NCI-H2196 (cell line): ENCODE measurements around the gene LDLRAD4.
"Not testable (repeated sequence)": the region's sequence is repeated elsewhere in the genome, so short reads cannot be mapped to it uniquely, and the experiment has no call there.

ENCODE experiments used
- DNase-seq: peaks from one replicate; lab custom pipeline; 2025; ENCODE audit not compliant: unreplicated experiment; lab: John Stamatoyannopoulos, UW

LDLRAD4 gene

DNA sequence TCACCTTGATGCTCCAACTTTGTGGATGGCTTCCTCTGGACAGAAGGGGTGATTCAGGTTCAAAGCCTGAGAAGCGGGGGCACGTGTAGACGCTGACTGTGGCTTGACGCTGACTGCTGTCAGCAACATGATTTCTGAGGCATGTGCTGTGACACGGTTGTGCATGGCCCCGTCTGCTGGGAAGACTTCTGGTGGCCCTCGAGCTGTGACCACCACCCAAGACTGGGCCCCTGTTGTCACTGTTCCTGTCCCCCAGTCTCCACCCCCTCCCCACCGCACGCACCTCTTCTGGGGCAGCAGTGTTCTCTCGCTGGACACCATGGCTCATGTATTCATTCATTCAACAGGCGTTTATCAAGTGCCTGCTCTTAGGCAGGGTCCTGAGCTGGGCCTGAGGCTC, 262.8 kb downstream of the LDLRAD4 start:
- no peak for DNase-seq

DNA sequence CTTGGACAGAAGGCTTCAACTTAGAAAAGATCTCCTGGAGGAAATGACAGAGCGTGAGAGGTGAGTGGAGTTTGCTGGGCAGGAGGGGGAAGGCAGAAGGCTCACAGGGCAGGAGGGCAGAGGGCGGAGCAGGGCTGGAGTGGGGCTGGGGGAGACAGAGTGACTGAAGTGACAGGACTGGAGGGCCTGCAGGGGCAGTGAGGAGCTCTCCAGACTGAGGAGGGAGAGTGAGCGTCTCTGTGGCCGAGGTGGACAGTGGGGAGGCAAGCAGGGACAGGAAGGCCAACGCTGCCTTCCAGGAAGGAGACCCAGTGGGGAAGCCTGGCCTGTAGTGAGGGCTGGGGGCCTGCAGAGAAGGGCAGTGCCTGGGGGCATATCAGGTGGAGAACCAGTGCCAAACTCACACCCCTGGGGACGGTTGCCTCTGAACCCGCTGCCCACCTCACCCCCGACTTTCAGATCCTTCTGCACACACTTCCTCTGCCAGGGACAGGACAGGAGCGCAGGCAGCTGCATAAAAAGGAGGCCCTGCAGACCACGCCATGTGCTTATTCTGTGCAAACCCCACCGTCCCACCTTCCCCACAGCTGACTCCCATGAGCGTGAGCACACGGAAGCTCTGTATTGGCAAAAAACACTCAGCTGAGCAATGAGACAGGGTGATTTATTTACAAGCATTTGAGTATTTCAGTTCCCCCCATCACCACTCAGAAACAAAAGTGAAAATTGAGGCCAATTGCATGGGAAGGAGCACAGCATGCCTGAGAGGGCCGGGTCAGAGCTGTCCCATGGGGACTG, 263.5 kb downstream of the LDLRAD4 start:
- DNase-seq: no peak

DNA sequence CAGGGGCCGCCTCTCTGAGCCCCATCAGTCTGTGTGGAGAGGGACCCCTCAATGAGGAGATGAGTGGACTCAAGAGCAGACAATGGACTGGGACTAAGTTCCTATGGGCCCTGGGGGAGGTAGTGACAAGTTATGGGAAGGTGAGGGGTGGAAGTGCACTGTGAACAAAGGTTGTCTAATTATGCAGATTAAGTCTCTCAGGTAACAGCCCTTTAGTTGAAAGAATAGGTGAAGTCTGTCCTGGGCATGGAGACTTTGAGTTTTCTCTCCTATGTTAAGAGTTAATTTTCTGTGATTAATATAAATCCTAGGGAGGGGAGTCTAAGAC, 264.0 kb downstream of the LDLRAD4 start:
- no peak for DNase-seq

DNA sequence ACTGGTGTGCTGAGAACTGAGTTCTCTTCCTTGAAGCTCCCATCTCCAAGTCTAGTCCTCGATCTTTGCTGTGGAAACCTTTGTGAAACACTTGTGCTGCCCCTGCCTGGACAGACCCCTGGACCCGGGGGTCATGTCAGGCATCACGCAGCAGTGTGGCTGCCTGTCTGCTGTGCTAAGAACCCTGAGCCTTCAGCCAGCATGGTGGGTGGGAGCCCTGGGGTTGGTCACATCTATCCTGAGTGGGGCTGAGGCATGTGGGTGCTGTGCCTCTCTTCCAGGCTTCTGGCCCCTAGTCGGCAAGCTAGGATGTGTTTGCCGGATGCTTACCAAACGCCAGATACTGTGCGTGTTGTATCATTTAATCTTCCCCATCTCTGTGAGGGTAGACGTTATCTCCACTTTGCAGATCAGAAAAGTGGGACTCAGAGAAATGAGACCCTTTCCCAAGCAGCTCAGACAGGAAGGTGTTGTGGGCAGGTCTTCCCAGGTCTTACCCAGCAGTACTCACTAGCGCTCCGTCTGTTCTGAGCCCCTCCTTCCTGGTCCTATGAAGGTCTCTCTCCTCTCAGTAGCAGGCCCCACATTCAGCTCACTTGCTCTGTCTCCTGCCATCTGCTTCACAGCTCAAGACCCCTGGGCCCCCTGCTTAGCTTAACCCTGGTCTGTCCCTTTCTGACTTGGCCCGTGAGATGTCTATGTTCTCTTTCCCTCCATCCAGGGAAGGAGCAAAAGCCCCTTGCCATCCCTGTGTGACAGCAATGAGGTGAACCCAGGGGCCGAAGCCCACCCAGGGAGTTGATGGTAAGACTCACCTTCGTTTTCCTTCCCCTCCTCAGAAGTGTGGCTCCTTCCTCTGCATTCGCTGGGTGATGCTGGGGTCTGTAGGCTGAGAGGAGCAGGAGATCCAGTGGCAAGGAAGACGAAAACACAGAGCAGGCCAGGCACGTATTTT, 265.0 kb downstream of the LDLRAD4 start:
- DNase-seq: no peak

DNA sequence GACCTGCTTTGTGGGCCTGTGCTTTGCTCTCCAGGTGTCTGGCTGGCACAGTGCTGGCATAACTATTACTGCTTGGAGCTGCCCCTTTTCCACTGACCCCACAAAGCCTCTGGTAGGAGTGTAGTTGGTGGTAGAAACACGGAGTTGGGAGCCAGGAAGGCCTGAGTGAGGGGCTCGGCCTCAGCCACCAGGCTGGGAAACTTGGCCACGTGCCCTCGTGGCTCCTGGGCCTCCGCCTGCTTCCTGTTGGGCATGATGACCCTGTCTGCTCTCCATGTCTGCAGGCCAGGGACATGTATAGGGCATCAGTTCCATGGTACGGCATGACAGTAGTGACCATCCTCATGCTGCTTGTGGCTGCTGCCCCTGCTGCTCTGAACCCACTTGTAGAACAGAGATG, 266.6 kb downstream of the LDLRAD4 start:
- no peak for DNase-seq

DNA sequence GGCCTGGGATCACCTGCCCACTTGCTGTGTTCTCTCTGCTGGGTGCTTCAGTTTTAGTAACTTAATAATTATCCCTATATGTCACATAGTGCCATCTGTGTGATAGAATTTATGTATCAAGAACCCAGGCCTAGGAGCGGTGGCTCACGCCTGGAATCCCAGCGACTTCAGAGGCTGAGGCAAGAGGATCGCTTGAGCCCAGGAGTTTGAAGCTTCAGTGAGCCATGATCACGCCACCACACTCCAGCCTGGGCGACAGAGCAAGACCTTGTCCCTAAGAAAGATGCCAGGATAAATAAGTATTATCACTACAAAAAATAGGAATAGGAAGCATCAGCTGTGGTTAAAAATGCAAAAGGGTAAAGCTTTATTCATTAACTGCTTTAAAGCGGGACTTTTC, 267.0 kb downstream of the LDLRAD4 start:
- DNase-seq: no peak

DNA sequence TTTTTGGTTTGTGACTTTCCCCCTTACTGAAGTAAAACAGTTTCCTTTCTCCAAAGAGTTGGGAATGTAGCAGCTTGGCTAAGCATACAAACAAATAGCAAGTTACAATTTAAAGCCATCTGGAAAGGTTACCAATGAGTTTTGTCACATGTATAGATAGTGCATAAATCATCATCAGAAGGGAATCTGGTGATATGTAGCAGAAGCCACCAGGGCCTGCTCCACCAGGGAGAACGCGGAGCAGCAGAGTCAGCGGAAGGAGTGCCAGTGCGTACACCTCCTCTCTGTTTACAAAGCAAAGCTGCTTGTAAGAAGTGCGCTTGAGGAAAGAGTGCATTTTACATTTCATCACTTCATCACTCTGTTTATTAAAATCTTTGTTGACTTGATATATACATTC, 267.7 kb downstream of the LDLRAD4 start:
- DNase-seq: no peak

DNA sequence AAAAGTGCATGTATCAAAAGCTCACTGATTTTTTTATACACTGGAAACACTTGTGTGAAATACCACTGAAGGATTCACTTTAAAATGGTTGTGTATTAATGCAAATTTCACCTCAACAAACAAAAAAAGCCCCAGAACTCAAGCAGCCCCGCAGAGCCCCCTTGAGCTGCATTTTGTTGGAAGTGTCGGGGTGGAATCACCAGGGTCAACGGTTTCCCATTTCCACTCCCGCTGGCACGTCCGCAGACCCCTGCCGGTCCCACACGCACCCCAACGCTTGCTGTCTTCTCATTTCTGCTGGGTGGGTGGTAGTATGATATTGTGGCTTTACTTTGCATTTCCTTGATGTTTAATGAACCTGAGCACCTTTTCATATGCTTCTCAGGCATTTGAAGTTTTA, 268.1 kb downstream of the LDLRAD4 start:
- no peak for DNase-seq

DNA sequence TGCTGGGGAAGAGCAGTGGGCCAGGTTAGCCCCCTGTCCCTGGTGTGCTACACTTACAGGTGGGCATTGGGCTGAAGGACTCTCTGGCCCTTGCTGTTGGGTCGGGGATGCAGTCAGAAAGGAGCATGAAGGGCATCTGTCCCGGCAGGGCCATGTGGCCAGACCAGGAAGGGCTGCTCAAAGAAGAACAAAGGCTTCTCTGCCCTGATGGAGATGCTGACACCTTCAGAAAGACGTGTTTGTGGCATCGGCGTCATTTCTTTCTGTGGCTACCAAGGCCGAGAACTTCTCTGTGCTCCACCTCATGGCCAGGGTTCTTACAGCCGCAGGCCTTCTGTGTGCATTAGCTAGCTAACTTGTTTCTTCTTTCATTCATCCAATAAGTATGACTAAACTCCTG, 268.7 kb downstream of the LDLRAD4 start:
- DNase-seq: no peak

DNA sequence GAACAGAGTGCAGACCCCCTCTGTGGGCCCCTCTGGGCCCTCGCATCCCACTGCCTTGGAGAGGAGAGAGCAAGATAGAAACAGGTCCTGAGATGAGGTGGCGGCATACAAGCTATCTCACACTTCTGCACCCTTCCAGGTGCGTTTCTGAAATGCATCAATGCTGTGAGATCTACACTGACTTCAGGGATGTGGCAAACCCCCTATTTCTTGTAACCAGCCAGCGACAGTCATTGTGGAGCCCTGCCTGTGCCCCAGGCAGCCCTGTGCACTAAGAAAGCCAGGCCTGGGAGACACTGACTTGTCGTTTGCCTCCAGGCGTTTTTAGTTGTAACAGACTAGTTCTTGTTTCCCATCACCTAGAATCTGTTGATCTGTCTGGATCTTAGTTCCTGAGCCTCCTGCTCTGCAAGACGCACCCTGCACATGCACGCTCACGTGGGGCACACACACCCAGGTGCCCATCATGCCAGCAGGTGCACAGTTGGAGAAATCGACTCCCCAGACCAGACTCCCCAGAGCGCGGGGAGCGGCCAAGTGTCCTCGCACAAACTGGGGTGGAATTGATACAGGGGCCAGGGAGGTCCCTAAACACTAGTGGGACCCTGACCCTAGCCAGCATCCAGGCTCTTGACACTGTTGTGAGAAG, 269.8 kb downstream of the LDLRAD4 start:
- DNase-seq: no peak

DNA sequence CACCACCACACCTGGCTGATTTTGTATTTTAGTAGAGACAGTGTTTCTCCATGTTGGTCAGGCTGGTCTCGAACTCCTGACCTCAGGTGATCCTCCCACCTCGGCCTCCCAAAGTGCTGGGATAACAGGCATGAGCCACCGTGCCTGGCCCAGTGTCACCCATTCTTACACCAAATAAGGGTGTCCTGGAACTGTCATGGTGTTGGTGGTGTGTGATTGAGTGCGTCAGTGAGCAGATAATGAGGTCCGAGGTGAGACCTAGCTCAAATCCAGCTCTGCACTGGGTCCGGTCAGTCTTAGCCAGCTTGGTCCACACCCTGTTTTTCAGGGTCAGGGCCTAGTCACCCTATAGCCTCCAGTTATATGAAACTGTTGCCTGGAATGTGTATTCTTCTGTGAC, 270.7 kb downstream of the LDLRAD4 start:
- not testable (repeated sequence) for DNase-seq

DNA sequence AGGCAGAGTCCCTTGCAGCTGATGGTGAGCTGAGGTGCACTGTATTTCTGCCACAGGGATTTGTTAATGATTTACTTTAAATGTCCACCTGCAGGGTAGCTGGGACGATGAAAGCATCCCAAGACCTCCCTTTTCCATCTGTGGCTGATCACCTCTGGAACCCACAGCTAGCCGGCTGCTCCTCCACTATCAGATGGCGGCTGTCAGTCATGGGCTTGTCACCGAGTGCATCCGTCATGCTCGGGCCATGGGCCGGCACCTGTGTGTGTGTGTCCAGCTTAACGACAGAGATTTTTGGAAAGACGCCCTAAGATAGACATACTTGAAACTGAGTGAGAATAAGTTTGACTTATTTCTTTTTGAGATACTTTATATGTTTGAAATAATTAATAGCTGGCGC, 272.6 kb downstream of the LDLRAD4 start:
- DNase-seq: no peak

DNA sequence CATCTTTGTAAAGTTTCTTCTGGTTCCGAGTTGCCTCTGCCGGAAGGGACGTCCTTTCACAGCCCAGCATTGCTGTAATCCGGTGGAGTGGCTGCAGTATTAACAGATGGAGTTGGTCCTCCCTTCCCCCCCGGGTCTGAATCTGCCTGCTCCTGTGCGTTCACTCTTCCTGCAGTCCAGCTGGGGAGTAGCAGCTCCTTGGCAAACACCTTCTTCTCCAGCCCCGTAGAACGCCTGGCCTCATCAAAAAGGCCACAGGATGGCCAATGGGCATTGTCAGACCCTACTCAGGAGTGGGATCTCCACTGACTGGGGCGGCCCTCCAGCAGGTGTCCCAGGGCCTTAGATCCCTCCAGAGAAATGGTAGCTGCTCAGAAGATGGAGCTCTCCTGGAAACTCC, 273.8 kb downstream of the LDLRAD4 start:
- no peak for DNase-seq

DNA sequence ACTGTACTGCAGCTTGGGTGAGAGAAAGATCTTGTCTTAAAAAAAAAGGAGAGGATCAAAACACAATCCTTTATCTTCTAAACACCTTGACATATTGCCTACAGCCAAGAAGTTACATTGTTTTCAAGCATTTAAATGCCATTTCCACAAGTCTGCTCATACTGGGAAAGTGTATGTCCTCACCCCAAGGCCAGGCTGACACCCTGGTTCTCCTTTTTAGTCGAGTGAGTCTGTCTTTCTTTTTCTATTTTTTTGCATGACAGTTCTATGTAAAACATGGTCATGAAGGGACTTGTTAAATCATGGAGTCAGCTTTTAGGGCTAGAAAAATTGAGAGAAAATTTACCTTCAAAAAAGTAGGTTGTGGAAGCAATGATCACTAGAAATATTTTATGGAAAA, 274.5 kb downstream of the LDLRAD4 start:
- DNase-seq: no peak

DNA sequence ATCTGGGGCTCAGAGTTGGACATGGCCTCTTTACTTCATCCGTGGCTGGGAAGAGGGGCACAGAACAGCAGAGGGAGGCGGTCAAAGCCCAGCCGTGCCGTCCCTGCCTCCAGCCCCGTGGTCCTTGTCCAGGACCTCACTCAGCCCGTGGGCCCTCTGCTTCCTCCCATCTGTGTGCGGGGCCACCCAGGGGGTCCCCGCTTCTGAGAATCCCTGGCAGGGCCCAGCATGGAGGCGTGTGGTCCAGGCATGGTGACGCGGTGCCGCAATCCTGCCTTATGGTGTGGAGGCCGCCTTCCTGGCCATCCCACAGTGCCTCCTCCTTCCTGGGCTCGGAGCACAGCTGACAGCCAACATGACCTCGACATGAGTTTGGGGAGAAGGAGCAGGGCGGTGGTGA, 275.2 kb downstream of the LDLRAD4 start:
- DNase-seq: no peak

DNA sequence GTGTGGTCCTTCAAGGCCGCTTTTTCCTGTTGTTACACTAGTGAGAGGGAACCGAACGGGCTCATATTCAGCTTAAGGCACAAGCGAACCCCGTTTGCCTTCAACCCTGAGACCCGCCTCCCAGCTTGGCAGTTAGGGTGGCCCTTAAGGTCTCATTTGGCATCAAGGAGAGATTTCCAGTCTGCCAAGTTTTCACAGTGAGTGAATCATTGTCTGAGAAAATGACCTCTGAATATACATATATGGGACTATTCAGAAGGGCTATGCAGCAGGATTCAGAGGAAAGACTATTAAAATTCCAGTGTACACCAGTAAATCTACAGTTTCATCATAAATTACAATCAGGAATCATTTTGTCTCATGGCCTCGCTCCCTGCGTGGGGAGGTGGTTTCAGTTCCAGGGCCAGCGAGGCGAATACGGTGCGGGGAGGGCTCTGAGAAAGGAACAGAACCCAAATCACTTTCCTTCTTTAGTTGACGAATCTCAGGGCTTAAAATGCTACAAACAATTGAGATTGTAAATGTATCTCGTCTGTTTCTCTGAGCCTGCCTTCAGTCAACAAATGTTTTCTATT, 276.4 kb downstream of the LDLRAD4 start:
- no peak for DNase-seq

DNA sequence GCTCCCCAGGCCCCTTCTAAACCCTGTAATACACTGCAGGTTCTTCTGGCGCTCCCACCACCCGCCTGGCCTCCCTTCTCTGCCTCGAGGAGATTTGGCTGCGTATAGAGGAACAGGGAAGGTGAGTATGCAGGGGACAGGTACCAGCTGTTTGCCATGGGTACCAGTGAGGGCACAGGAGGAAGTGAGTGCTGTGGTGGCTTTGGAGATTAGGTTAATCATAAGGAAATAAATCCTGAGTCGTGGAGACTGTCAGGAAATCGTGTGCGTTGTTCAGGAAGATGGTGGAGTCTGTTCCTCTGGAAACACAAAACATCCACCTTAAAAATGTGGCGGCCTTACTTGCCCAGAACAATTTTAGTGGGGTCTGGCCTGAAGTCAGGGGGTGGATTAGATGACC, 277.4 kb downstream of the LDLRAD4 start:
- DNase-seq: no peak

DNA sequence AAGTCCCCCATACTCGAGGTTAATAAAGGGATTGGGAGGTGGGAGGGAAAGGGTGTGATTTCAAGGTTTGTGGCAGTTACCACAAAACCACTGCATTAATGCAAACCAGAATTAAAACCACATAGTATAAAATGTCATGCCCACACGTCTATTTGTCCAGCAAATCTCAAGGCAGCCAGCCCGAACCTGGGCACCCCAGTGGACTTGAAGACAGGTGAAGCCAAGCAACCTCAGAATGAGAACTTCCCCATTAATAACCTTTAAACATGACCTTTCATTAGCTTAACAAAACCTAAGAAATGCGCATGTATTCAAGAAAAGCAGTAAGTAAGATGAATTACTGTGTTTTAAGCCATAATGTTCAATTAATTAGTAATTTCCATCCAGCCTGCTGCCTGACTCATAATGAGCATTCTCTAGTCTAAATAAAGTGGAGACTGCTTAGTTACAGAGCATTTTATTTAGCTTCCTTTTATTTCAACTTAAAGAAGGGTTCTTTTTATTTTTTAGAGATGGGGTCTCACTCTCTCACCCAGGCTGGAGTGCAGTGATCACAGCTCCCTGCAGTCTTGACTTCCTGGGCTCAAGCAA, 278.2 kb downstream of the LDLRAD4 start:
- no peak for DNase-seq

DNA sequence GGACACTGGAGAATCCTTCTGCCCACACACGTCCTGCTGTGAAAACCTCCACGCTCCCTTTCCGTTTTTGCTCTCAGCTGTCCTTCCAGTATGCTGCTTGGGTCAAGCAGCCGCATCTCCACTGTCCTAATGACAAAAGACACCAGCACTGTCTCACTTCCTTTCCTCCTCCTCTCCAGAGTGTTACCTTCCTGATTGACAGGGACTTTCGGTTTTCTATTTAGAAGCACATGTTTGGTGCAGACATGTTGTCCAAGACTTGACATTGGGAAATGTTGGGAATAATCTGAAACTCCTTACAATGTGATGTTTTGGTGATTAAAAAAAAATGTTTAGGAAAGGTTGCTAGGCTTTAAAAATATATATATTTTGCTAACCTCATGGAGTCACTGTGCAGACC, 281.2 kb downstream of the LDLRAD4 start:
- DNase-seq: no peak

DNA sequence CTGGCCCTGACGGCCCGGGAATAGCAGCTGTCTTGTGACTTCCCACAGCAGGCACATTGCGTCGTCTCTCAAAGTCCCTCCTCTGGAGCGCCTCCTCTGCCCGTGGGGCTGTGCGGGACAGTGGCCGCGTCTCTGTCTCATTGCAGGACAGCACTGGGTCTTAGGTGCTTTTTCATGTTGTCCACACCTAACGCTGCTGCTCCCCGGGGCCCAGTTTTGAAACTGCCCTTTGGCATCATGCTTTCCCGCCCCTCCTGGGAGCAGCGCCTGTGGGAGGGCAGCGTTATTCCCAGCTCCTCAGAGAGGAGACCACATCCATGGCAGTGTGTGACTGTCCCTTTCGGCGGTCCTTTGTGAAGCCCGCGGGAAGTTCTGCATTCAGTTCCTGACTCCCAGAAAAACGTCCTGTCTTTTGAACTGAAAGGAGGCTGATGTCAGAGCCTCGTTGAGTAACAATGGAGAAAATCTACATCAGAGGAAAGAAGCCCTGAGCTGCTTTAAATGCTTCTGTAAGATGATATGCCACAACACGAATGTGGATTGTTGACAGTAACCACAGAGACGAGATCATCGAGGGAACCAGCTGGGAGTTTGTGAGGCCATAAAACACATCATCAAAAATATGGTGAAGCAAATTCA, 281.8 kb downstream of the LDLRAD4 start:
- peak; percentile 91 for DNase-seq
